ENCODE data around the gene TRIM38.

GRCh38 chr6:25965058-25965457 is 2.5 kb downstream of the TRIM38 start:
- TF ChIP-seq, protein P1, sequence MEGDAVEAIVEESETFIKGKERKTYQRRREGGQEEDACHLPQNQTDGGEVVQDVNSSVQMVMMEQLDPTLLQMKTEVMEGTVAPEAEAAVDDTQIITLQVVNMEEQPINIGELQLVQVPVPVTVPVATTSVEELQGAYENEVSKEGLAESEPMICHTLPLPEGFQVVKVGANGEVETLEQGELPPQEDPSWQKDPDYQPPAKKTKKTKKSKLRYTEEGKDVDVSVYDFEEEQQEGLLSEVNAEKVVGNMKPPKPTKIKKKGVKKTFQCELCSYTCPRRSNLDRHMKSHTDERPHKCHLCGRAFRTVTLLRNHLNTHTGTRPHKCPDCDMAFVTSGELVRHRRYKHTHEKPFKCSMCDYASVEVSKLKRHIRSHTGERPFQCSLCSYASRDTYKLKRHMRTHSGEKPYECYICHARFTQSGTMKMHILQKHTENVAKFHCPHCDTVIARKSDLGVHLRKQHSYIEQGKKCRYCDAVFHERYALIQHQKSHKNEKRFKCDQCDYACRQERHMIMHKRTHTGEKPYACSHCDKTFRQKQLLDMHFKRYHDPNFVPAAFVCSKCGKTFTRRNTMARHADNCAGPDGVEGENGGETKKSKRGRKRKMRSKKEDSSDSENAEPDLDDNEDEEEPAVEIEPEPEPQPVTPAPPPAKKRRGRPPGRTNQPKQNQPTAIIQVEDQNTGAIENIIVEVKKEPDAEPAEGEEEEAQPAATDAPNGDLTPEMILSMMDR (conservative IDR thresholded peaks at IDR 0.05), result no peak
- no peak for TF ChIP-seq ZFX (IDR thresholded peaks at IDR 0.05)

All from C4-2B (cell line).